H1 (cell line): ENCODE data around the gene ERGIC2.

Experiments
- CTCF ChIP-seq, 3 experiments: IDR thresholded peaks; 1 replicate in 2 of 3; 2 replicates in 1 of 3; pipeline versions ENCODE4 v1.5.1 to v1.6.1; 2011; ENCODE audit warnings: low read length in 3 of 3, mild to moderate bottlenecking in 3 of 3, inconsistent platforms in 2 of 3, low read depth in 1 of 3, moderate library complexity in 1 of 3; ENCODE audit not compliant: insufficient read depth in 1 of 3; ENCODE audit errors: control extremely low read depth in 1 of 3
- EZH2 ChIP-seq: fragments of 200-600 bp; sonication (generic); IDR thresholded peaks from 2 replicates; pipeline ENCODE4 v1.7.1; 2012; ENCODE audit warnings: low read depth, mild to moderate bottlenecking, moderate library complexity, low read length, inconsistent platforms; ENCODE audit not compliant: severe bottlenecking
- GABPA ChIP-seq: IDR thresholded peaks from 2 replicates; pipeline ENCODE4 v1.6.1; 2011; ENCODE audit warnings: mild to moderate bottlenecking, low read length, moderate library complexity, borderline replicate concordance; ENCODE audit not compliant: insufficient read depth
- KDM5A ChIP-seq: fragments of 200-600 bp; IDR thresholded peaks from 2 replicates; pipeline ENCODE4 v1.7.1; 2012; ENCODE audit warnings: mild to moderate bottlenecking, low read length, inconsistent platforms, mixed read lengths
- POLR2A ChIP-seq, 2 experiments: IDR thresholded peaks; 1 replicate in 1 of 2; 2 replicates in 1 of 2; pipeline ENCODE4 v1.6.1; 2011; ENCODE audit warnings: low read depth in 2 of 2, low read length in 2 of 2, mild to moderate bottlenecking in 2 of 2; ENCODE audit errors: control extremely low read depth in 1 of 2
- POU5F1 ChIP-seq: IDR thresholded peaks from 2 replicates; pipeline ENCODE4 v1.6.1; 2011; ENCODE audit warnings: low read depth, mild to moderate bottlenecking, low read length, moderate library complexity
- SIN3A ChIP-seq, 2 experiments: IDR thresholded peaks in 1 of 2; conservative IDR thresholded peaks in 1 of 2; 2 replicates each; pipeline ENCODE4 v1.6.1; 2011 to 2012; ENCODE audit warnings: low read length in 2 of 2, improper control_type of control experiment in 1 of 2, low read depth in 1 of 2, mild to moderate bottlenecking in 1 of 2
- SP1 ChIP-seq: IDR thresholded peaks from 2 replicates; pipeline ENCODE4 v1.6.1; 2011; ENCODE audit warnings: low read depth, low read length

GRCh38 chr12:29396774-29397173 lies 15.8 kb upstream of the ERGIC2 start:
- TF ChIP-seq CTCF (IDR thresholded peaks at IDR 0.05; ENCODE audit: control extremely low read depth in 1 of 3, insufficient read depth in 1 of 3, low read depth in 1 of 3, low read length in 3 of 3): no peak
- no peak for TF ChIP-seq SP1
- no peak for TF ChIP-seq KDM5A
- TF ChIP-seq GABPA: no peak
- no peak for TF ChIP-seq POLR2A (IDR thresholded peaks at IDR 0.05; ENCODE audit: control extremely low read depth in 1 of 2, low read depth in 2 of 2, low read length in 2 of 2)
- no peak for TF ChIP-seq EZH2
- no peak for TF ChIP-seq SIN3A (conservative IDR thresholded peaks at IDR 0.05 in 1 of 2, IDR thresholded peaks at IDR 0.05 in 1 of 2; ENCODE audit: low read depth in 1 of 2, low read length in 2 of 2)
- no peak for TF ChIP-seq POU5F1
